Activated naive CD4-positive, alpha-beta T cell treated with Interleukin-2 at 50 U/mL for 16 hours (primary cell): Measurements from ENCODE around the gene ATP6V0D1.
"Not testable (repeated sequence)": the region's sequence is repeated elsewhere in the genome, so short reads cannot be mapped to it uniquely, and the experiment has no call there.

Experiments used
- DNase-seq: peaks from one replicate; pipeline ENCODE4 v3.0.0-alpha.2; 2020

Gene ATP6V0D1

GRCh38 chr16:67499106-67499505 is 18.1 kb upstream of the ATP6V0D1 start:
- no peak for DNase-seq

GRCh38 chr16:67490335-67491096 is 9.6 kb upstream of the ATP6V0D1 start:
- DNase-seq = no peak

GRCh38 chr16:67489401-67490083 is 8.6 kb upstream of the ATP6V0D1 start:
- no peak for DNase-seq

GRCh38 chr16:67487561-67487960 is 6.6 kb upstream of the ATP6V0D1 start:
- not testable (repeated sequence) for DNase-seq

- no peak for DNase-seq
Observed at GRCh38 chr16:67486805-67487204, 5.8 kb upstream of the ATP6V0D1 start.

- no peak for DNase-seq
Observed at GRCh38 chr16:67483731-67484525, 3.0 kb upstream of the ATP6V0D1 start.

- DNase-seq = no peak
Observed at GRCh38 chr16:67483150-67483549, 2.2 kb upstream of the ATP6V0D1 start, which contains the start of gene AGRP. AGRP (minus strand) TSS chr16:67483547; CDS start chr16:67483398, 149 bp downstream.

GRCh38 chr16:67482233-67482924 is 1.4 kb upstream of the ATP6V0D1 start:
- no peak for DNase-seq

- DNase-seq = peak; percentile 44
Observed at GRCh38 chr16:67481561-67482232, 740 bp upstream of the ATP6V0D1 start.

GRCh38 chr16:67477960-67478554 is 2.9 kb downstream of the ATP6V0D1 start:
- DNase-seq = no peak

GRCh38 chr16:67474551-67475455 is 6.2 kb downstream of the ATP6V0D1 start:
- no peak for DNase-seq

- no peak for DNase-seq
Observed at GRCh38 chr16:67471758-67472384, 9.1 kb downstream of the ATP6V0D1 start.

GRCh38 chr16:67470359-67470758 is 10.6 kb downstream of the ATP6V0D1 start:
- DNase-seq = no peak

- no peak for DNase-seq
Observed at GRCh38 chr16:67468731-67469130, 12.2 kb downstream of the ATP6V0D1 start.

GRCh38 chr16:67466581-67466980 is 14.4 kb downstream of the ATP6V0D1 start:
- DNase-seq = no peak

GRCh38 chr16:67464565-67464964 is 16.4 kb downstream of the ATP6V0D1 start:
- DNase-seq = no peak

GRCh38 chr16:67463691-67464090 is 17.3 kb downstream of the ATP6V0D1 start:
- DNase-seq = no peak

GRCh38 chr16:67463059-67463458 is 17.9 kb downstream of the ATP6V0D1 start:
- no peak for DNase-seq

GRCh38 chr16:67462279-67462655 is 18.7 kb downstream of the ATP6V0D1 start:
- no peak for DNase-seq

- no peak for DNase-seq
Observed at GRCh38 chr16:67461600-67462278, 19.2 kb downstream of the ATP6V0D1 start.
